ELR (cell line): ENCODE data around the gene BMPER.

Experiments
- DNase-seq: peaks from one replicate; pipeline ENCODE4 v3.0.0-alpha.2; 2015; ENCODE audit warnings: low read depth

Gene BMPER

DNA sequence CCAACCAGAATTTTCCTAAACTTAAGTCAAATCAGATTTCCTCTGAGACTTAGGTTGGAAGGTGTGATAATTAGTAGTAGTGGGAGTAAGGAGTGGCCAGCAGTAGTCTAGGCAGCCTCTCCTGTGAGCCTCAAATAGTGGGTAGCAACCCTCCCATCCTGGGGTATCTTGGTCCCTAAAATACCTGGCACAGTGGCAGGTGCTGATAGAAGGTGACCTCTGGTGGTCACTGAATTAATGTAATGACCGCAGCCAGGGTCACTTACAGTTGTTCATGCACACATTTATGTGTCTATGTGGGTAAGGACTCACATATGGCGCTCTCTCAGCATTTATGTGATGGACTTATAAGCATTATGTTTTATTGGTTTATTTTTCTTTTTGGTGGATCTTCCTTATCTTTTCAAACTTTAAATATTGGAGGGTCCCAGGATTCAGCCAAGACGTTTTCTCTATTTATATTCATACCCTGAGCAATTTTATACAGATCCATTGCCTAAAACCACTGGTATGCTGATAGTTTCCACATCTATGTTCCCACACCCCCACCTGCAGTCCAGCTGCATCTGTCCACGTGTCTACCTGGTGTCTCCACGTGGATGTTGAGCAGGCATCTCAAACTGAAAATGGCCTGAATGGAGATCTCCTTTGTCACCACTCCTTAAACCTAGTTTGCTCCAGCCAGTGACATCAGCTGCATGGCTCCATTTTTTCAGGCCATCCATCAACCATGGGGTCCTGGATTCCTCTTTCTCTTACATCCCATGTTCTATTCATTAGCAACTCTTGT, 18.3 kb downstream of the BMPER start:
- DNase-seq, result no peak

DNA sequence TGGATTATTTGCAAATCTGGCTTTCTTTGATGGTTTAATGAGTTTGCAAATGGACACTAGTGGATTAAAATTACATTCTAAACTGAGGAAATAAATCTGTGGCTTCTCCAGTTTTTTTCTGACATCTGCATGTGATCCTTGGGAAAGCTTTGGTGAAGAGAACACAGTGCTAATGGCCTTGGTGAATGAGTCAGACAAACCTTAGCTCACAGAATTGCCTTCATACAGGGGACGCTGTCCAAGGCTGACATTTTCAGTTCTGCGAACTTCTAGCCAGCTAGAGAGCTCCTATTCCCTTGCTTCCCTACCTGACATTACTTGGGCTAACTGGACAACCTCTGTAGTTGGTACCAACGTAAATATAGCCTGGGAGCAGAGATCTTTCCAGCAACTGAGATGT, 21.2 kb downstream of the BMPER start:
- DNase-seq, result no peak

DNA sequence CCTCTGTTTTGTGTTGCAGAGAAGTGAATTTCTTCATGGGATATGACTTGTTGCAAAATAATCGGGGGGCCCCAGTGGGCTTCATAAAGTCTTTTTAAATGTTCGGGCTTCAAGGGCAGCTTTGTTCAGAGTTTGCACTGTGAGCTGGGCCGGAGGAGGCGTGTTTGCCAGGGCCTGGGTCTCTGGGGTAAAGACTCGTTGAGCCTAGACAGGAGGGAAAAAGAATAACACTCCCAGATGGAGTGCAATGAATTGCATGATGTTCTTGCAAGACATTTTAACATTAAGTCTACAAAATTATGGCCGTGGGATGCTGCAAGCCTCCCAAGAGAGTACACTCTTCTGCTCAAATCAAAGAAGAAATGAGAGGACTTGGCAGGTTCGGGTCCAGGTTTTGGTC, 23.6 kb downstream of the BMPER start:
- DNase-seq, result no peak

DNA sequence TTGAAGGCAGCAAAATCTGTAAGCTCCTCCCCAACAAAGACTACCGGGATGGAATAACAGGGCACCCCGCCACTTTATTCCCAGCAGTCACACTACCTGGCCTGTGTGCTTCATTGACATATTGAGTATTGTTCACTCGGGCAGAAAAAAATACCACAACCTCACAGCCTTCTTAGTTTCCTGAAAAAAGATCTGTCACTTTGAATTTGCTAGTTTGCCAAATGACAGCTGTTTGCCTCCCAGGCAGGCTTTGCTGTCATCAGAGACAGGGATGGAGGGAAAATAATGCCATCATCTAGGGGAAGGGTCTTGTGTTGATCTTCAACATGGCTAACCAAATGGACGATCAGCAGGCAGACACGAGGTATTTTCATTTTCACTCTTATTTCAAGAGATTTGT, 26.9 kb downstream of the BMPER start:
- DNase-seq, result no peak

DNA sequence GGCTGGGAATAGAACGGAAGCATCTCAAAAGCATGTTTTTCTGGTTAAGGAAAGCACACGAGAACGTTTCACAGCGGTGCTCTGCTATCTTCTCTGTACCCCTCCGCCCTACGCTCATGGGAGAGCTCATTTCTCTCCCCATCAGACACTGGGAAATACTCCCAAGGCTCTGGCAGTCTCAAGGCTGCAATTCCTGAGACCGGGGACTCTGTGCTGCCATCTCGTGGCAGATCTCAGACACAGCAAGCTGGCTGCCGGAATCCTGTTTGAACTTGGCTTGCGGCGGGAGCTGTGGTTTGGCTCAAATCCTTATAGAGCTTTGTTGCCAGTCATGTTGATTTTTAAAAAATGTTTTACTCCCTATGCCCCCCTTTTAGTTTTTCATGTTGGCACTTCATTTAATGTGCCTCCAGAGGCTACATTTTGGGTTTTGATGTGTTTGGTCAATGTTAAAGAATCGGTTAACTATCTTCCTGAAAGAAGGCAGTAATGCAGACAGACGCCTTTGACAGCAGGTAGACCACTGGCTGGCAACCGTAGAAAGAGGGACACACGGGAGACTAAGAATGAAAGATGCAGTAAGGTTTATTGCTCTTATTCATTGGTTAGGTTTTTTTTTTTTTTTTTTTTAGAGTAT, 27.6 kb downstream of the BMPER start:
- peak; percentile 91 for DNase-seq

DNA sequence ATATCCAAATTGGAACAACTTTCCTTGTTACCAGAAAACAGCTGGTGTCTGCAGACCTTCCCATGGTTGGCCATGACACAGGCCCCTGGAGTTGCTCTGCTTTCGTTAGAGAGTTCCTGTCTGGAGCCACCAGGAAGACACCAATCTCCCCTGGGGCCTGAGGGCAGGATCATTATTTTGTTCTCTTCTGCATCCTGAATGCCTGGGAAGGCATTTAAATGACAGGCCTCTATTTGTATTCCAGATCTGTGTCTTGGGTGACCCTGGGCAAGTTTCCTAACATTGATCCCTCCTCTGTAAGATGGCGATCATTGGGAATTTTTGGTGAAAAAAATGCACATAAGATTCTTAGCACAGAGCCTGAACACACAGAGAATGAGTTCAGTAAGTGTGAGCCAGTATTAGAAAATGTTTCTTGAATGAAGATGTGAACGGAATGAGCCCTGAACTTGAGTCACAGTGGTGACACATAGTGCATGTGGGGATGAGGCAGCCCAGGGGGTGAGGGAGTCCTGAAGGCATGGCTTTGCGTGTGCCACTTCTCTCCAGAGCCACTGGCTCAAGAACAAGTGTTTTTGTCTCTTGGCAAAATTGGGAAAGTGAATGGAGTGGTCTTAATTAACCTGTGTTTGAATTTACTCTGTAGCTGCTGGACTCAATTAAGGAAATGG, 28.4 kb downstream of the BMPER start:
- peak; percentile 99 for DNase-seq

DNA sequence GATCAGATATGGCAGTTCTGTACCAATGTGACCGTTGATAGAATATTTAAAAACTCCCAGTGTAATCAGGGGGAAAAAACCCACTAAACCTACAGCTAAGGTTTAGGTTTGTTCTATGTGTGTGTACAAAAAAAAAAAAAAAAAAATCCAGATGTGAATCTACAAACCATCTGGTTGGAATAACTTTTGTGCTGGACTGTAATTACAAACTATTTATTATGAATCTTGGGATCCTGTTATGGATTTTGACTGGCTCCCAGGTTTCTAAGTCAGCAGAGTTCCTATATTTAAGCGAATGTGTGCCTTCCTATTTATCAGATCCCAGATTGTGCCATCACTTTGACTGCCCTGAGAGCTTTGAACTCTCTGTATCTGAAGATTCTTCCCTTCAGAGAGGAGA, 29.1 kb downstream of the BMPER start:
- DNase-seq, result no peak

DNA sequence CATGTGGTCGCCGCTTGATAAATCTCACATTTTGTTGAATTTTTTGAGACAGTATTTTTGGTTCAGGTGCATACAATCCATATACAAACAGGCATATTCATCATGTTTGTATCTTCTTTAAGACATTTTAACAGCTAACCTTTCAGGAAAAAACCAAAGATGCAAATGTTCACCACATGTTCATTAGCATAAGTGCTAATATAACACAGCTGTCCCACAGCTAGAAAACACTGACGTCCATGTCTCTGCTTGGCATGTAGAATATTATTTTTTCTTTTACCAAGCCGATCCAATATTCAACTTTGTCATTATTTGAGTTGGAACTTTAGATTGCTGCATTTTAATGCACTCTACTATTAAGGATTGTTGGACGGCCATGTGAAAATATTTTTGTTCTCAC, 31.2 kb downstream of the BMPER start:
- no peak for DNase-seq

DNA sequence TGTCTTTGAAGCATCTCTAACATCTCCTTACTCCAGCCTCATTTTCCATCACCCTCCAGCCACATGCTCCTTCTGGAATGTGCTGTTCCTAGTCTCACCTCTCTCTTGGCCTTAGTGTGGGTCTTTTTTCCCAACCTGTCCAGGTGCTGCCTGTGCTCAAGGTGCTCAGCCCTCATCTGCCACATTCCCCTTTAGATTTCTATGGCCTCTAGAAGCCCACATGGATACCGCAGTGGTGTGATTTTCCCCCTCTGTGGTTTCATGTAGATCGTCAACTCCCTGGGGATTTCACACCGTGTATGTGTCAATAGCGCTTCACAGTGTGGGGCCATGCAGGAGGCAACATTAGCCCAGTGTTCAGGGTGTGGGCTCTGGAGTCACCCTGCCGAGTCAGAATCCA, 32.5 kb downstream of the BMPER start:
- DNase-seq, result no peak

DNA sequence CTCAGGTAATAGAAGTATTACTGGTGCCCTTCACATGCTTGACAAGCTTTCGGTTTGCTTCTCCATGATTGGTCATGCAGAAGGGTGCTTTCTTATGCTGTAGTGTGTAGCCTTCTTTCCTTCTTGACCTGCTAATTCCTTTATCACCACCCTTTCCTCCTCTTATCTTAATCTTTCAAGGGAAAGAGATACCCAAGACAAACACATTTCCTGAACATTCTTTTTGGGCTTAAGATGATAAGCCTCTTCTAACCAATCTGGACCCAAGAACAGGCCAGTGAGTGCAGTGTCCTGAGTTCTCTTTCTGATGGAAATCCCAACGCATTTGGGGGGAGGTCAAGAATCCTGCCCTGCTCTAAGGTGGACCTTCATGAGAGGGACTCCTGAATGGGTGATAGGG, 33.8 kb downstream of the BMPER start:
- no peak for DNase-seq

DNA sequence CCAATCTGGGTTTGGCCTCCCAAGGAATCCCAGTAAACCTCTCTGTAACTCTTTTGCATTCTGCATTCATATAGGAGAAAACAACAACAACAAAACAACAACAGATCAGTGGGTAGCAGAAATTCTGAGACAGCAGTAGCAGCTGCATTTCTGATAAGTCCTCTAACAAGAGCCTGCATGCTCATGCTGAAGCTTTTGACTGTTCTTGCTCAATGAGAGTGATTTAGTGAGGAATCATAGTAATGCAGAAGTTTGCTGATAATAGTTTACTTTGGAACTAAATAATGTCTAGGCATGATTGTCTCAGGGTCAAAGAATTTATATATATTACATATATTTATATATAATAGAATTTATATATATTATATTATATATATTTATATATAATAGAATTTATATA, 35.2 kb downstream of the BMPER start:
- DNase-seq, result no peak

DNA sequence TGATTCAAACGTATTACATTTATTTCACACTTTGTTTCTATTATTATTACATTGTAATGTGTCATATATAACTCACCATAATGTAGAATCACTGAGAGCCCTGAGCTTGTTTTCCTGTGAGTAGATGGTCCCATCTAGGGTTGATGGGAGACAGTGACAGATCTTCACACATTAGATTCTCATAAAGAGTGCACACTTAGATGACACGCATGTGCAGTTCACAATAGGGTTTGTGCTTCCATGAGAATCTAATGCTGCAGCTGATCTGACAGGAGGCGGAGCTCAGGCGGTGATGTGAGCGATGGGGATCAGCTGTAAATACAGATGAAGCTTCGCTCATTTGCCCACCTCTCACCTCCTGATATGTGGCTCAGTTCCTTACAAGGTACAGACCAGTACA, 36.1 kb downstream of the BMPER start:
- peak; percentile 7 for DNase-seq

DNA sequence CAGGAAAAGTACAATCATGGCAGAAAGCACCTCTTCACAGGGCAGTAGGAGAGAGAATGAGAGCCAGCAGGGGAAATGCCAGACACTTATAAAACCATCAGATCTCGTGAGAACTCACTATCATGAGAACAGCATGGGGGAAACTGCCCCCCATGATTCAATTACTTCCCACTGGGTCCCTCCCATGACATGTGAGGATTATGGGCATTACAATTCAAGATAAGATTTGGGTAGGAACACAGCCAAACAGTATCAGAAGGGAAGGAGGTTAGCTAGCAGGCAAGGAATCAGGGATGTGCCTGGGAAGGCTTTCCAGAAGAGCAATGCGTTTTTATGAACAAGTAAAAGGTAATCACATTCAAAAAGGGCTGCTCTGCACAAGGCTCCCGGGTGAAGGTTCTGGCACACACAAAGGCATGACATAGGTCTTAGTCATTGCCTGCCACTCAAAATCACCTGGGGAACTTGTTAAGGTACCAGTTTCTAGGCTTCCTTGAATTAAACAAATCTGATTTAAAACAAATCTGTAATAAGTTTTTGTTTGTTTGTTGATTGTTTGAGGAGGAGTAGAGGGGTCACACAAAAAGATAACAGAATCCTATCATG, 40.9 kb downstream of the BMPER start:
- peak; percentile 4 for DNase-seq

DNA sequence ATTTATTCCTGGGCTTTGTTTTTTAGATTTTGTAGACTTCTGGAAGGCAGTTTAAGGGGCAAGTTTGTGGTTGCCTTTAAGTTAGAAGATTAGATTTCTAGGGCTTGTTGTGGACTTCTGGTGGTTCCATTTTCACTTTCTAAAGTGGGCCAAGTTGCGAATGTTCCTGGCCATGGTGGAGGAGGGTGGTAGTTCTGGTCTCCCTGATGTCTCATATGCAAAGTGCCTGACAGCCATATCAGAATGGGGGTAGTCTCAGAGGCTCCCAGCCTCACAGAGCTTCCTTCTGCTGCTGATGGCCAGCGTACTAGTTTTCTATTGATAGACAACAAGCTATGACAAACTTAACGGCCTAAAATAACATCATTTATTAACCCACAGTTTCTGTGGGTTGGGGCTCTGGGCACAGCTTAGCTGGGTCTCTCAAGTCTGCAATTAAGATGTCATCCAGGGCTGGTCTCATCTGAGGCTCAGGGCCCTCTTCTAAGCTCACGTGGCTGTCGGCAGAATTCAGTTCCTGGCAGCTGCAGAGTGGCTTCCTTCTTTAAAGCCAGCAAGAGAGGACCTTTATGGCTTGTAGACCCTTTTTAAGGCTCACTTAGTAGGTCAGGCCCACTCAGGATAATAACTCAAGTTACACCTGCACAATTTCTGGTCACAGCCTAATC, 44.8 kb downstream of the BMPER start:
- no peak for DNase-seq

DNA sequence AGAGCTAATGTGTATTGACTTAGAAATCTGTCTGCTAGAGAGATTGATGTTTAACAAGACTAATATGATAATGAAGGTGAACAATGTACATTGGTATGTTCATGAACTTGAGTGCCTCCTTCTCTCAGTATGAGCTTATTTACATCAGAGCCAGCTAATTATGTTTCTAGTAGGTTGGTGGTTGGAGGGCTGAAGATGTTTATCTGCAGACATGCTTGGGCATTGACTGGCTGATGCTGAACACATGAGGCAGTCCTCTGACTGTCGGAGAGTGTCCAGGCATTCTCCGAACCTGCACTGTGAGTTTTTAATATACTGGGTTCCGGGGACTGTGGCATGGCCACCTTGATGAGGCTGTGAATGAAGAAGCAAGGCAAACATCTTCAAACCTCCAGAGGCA, 47.5 kb downstream of the BMPER start:
- DNase-seq, result peak; percentile 69

DNA sequence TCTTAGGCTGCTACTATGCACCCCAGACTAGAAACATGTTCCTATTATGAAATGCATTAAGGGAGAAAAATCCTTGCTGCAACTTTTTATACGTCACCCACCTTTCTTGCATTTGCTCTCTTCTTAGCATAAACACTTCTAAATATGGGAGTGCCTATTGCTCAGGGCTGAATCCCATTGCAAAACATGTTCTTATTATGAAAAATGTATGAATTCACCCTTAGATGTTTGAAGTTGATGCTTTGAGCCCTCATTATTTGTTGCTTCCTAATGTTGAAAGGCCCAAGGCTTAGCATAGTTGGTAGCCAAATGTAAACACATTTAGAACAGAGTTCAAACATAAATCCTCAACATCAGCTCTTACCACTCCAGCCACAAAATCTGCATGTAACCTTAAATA, 52.8 kb downstream of the BMPER start:
- no peak for DNase-seq

DNA sequence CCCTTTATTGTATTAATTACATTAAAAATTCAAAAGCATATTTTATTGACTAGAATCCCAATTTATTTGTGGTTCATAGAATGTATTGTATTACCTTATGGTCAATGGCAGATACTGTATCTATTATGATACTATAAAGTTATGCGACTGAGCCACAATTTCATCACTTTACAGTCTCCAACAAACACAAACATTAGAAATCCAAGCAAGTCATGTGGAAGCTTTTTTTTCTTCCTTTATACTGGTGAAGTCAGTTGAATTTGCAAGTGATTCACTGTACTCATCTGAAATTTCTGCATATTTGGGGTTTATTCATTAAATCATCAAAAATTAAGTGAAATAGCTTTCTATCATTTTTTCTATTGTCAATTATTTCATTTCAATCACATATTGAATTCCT, 54.3 kb downstream of the BMPER start:
- no peak for DNase-seq

DNA sequence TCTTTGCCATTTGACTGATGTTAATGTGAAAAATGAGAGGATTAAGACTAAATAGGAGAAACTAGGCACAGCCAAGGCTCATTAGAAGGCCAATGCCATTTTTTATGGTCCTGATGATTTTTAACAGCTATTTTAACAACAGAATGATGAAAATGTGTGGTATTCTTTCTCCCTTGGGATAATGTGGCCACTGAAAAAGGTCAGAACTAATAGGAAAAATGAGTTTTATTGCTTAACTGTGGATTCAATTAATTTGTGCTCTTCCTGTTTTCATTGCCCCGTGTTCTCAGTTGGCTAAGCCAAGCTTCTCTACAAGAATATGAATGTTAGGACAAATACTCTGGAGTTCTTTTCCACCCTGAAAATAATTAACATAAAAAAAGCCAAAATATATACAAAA, 56.6 kb downstream of the BMPER start:
- no peak for DNase-seq

DNA sequence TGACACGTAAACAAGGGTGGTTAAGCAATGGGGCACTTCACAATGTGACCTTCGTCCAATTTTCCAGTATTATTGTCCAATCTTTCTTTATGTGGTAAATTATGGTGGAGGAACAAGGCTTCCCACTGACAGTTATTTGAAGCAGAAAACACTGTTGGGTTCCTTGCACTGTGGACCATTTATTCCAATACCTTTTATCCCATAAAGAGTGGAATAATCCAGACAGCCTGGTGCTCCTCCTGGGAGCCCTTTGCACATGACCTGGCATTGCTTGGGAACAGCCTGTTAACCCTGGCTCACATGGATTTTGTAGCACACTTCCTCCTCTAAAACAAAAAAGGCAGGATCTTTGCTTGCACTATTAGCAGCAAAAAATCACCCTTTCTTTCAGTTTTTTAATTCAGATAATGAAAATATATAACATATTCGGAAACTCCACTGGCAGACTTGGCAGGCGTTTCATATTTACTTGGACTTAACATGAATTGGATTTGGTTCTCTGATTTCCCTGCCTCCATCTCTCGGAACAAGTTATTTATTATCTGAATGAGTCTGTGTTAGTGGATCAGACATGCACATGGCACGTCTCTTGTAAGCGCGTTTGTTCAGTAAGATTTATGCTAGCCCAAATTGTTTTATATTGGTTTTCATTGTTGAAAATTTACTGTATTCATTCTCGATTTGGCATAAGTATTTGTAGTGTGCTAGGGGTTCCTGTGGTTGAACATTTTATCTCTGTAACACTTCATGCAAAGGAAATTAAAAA, 59.3 kb downstream of the BMPER start:
- DNase-seq, result no peak

DNA sequence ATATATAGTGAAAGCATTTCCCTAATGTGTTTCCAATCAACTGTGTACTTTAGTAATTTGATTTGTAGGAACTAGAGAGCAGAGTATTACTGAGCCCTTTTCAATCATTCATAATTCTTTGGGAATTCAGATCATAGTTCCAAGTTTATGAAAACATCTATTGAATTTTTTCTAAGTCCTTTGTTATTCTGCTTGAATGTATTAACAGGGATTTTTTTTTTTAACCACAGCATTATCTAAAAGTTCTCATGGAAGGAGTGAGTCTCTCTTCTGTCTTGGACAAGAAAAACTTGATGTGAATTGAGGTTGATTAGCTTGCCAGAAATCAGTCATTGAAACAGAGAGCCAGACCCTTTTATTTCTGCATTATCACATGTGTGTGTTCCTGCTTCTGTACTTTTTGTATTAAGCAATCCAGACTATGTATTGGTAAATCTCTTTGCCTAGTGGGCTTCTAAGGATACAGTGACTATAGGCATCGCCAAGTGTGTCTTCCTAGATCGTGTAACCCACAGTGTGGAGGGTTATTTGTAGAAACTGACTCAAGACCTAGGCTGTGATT, 59.9 kb downstream of the BMPER start:
- DNase-seq, result no peak

DNA sequence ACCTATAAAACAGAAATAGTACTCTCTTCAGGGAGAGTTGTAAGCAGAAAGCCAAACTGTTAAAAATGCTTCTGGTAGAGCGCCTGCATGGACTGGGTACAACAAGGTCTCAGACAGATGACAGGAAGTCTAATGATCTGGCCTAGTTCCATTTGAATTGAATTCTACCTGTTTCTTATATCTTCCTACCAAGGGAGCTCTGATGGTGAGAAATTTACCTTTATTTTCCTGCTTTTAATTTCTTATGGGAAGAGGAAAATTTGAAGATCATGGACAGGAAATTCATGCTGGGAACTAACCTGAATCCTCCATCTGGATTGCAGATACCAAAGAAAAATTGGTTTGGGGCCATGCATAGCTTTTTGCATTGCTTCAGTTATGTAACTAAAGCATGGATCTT, 63.3 kb downstream of the BMPER start:
- DNase-seq, result no peak
